ENCODE data around the gene EDN1. TPM values are rescaled to one million over a fixed set of nuclear protein-coding genes. Genes with fewer than 3 reads are reported as not detected.

EDN1 gene
- total RNA-seq, 2 donors from 2014 or later: 6.5 to 11.8 TPM

DNA sequence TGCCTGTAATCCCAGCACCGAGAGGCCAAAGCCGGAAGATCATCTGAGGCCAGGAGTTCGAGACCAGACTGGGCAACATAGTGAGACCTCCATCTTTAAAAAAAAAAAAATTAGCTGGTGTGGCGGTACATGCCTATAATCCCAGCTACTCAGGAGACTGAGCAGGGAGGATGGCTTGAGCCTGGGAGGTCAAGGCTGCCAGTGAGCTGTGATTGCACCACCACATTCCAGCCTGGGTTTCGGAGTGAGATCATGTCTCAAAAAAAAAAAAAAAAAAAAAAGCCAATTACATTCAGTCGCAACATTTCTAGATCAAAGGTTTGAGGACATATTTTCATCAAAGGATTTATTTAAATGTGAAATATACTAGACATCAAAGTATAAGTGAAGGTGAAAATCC, 32.0 kb upstream of the EDN1 start:
- no peak overlapping the region for H3K27ac ChIP-seq
- H3K27me3 ChIP-seq (replicated peaks; ENCODE audit: insufficient read depth): no peaks in the 10 kb centered on the region
- no peaks in the 10 kb centered on the region for H3K9me3 ChIP-seq
- H3K4me1 ChIP-seq (ENCODE audit: control insufficient read depth in 1 of 2, low read depth in 2 of 2): no peaks in the 10 kb centered on the region
- ATAC-seq (ENCODE audit: insufficient number of reproducible peaks, low FRiP score, low read depth) (no peak), DNase-seq (ENCODE audit: low spot score) (no peak)
- no peaks in the 10 kb centered on the region for H3K36me3 ChIP-seq
- TF ChIP-seq, protein P1, sequence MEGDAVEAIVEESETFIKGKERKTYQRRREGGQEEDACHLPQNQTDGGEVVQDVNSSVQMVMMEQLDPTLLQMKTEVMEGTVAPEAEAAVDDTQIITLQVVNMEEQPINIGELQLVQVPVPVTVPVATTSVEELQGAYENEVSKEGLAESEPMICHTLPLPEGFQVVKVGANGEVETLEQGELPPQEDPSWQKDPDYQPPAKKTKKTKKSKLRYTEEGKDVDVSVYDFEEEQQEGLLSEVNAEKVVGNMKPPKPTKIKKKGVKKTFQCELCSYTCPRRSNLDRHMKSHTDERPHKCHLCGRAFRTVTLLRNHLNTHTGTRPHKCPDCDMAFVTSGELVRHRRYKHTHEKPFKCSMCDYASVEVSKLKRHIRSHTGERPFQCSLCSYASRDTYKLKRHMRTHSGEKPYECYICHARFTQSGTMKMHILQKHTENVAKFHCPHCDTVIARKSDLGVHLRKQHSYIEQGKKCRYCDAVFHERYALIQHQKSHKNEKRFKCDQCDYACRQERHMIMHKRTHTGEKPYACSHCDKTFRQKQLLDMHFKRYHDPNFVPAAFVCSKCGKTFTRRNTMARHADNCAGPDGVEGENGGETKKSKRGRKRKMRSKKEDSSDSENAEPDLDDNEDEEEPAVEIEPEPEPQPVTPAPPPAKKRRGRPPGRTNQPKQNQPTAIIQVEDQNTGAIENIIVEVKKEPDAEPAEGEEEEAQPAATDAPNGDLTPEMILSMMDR (IDR thresholded peaks at IDR 0.05): no peak
- H3K4me3 ChIP-seq: no peak overlapping the region

DNA sequence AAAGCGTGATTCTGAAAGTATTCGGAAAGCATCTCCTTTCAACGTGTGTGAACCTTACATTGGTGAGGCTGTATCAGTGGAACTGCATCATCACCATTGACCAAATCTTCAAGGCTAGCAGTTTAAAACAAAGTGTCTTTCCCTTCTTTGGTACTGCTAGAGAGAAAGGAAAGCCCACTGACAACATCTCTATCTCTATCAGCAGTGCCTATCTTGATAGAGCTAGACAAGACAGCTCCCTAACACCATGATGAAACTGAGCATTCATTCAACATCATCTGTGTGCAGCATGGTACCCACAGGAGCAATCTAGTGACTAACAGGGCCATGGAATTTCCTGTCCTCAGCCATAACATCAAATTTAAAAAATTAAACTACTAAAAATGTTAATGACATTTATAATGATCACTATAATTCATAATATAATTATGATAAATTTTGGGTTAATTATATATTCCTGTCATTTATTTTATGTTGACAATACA, 31.5 kb upstream of the EDN1 start:
- Histone ChIP-seq H3K27ac (no peak overlapping the region), H3K27me3 (replicated peaks; ENCODE audit: insufficient read depth) (no peaks in the 10 kb centered on the region), H3K36me3 (no peaks in the 10 kb centered on the region), H3K9me3 (no peaks in the 10 kb centered on the region), H3K4me1 (ENCODE audit: control insufficient read depth in 1 of 2, low read depth in 2 of 2) (no peaks in the 10 kb centered on the region), H3K4me3 (no peak overlapping the region)
- ATAC-seq (ENCODE audit: insufficient number of reproducible peaks, low FRiP score, low read depth) (no peak), DNase-seq (ENCODE audit: low spot score) (no peak)
- TF ChIP-seq, protein P1 (IDR thresholded peaks at IDR 0.05): no peak

DNA sequence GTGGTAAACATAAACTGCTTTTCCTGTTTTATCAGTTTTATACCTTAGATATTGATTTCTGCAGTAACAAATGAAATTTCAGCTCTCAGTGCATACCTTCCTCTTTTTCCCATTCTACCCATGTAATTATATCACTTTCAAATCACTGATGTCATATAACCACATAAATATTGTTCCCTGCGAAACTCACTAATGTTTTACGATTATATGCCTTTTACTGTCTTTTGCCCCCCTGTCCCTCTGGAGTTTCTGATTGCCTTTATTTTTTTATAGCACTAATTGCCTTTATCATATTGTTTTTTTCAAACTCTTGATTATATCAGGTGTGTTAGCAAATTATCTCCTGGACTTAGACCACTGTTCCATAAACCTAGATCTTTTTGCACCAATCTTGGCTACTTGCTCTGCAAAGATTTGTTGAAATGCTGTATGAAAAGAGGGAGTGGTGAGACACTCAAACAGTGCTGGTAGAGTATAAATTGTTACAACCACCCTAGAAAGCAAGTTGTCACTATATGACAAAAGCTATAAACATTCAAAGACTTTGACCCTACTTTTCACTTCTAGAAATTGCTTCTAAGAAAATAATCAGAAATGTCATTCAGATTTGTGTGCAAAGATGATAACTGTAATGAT, 29.6 kb upstream of the EDN1 start:
- no peaks in the 10 kb centered on the region for H3K9me3 ChIP-seq
- no peak overlapping the region for H3K27ac ChIP-seq
- H3K36me3 ChIP-seq: no peaks in the 10 kb centered on the region
- no peaks in the 10 kb centered on the region for H3K27me3 ChIP-seq (replicated peaks; ENCODE audit: insufficient read depth)
- H3K4me3 ChIP-seq: no peak overlapping the region
- ATAC-seq (ENCODE audit: insufficient number of reproducible peaks, low FRiP score, low read depth): no peak
- no peak for DNase-seq (ENCODE audit: low spot score)
- TF ChIP-seq, protein P1 (IDR thresholded peaks at IDR 0.05): no peak
- no peaks in the 10 kb centered on the region for H3K4me1 ChIP-seq (ENCODE audit: control insufficient read depth in 1 of 2, low read depth in 2 of 2)

DNA sequence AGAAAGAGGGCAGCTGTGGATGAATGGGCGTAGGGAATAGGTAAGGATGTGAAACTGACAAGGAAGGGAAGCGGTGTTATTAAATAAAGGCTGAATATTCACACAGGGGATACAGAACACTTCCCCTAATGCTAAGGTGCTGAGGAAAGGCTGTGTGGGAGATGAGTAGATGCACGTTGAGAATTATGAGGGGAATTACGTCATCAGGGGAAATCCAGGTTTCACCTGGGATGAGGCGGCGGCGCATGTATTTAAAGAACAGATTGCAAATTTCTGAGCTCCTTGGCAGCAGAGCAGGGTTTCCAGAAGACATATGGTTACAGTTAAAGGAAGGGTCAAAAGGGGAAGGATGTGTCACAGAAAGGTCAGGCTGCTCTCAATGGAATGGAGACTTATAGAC, 28.7 kb upstream of the EDN1 start:
- Histone ChIP-seq H3K9me3 (no peaks in the 10 kb centered on the region), H3K4me3 (no peak overlapping the region), H3K27ac (no peak overlapping the region), H3K36me3 (no peaks in the 10 kb centered on the region), H3K4me1 (ENCODE audit: control insufficient read depth in 1 of 2, low read depth in 2 of 2) (no peaks in the 10 kb centered on the region), H3K27me3 (replicated peaks; ENCODE audit: insufficient read depth) (no peaks in the 10 kb centered on the region)
- TF ChIP-seq, protein P1 (IDR thresholded peaks at IDR 0.05): no peak
- ATAC-seq (ENCODE audit: insufficient number of reproducible peaks, low FRiP score, low read depth) (no peak), DNase-seq (ENCODE audit: low spot score) (no peak)

DNA sequence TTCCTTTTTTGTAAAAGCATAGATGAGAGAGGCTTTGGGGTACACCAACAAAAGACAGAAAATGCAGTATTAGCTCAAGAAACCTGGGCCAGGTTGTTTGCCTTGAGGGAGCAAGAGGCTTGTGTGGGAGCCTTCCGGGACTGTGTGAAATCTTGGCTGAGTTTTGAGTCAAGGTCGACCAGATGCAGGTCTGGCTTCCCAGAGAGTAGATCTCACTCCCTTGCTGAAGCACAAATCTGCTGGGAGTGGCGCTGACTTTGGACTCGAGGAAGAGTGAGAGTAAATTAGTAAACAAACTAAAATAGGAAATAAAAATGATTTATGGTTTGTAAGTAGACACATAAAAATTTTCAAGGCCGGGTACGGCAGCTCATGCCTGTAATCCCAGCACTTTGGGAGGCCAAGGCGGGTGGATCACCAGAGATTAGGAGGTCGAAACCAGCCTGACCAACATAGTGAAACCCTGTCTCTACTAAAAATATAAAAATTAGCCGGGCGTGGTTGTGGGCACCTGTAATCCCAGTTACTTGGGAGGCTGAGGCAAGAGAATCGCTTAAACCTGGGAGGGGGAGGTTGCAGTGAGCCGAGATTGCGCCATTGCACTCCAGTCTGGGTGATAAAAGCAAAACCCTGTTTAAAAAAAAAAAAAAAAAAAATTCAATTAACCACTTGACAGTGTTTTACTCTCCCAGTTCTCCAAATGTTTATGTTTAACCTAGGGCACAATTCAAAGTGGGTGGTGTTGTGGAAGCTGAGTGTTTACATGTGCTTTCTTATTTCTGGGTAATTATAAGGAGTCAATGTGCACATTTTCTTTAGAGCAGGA, 27.7 kb upstream of the EDN1 start:
- H3K27me3 ChIP-seq (replicated peaks; ENCODE audit: insufficient read depth): no peaks in the 10 kb centered on the region
- DNase-seq (ENCODE audit: low spot score): no peak
- no peaks in the 10 kb centered on the region for H3K36me3 ChIP-seq
- TF ChIP-seq, protein P1 (IDR thresholded peaks at IDR 0.05): no peak
- no peak overlapping the region for H3K4me3 ChIP-seq
- no peak for ATAC-seq (ENCODE audit: insufficient number of reproducible peaks, low FRiP score, low read depth)
- H3K4me1 ChIP-seq (ENCODE audit: control insufficient read depth in 1 of 2, low read depth in 2 of 2): no peaks in the 10 kb centered on the region
- H3K9me3 ChIP-seq: no peaks in the 10 kb centered on the region
- no peak overlapping the region for H3K27ac ChIP-seq

All from thoracic aorta (tissue), 2 donors.